ENCODE measurements around the gene SMIM14.
"Not testable (repeated sequence)": the region's sequence is repeated elsewhere in the genome, so short reads cannot be mapped to it uniquely, and the experiment has no call there.

Gene SMIM14

DNA sequence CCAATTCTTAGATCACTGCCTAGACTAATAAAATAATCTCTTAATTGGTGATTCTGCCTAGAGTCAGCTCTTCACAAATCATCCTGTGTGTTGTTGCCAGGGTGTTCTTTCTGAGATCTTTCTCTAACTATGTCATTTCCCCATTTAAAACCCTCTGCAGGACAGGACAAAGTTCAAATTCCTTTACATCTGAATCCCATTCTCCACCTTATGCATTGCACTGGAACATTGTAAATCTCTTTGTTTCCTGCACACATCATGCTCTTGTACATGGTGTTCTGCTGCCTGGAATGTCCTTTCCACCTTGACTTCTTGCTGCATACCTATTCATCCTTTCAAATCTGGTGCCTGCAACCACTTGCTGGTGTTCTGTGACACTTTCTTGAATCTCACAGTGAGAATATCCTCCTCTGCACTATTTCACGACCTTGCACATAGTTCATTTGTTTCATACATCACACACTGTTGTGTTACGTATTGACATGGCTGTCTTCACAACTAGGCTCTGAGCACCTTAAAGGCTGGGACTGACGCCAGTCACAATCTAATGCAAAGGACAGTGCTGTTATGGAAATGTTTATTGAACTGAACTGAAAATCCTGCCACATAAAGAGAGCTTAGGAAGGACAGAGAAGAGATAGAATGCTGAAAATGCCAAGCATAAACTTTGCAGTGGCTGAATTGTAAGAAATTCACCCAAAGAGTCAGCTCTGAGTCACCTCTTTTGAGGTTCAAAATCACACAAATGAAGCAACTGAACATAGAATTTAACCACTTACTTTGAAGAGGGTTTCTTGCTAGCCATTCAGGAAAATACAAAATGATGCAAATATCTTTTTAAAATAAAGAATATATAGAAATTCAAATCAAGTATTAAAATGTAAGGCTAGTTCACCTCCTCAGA lies 26.4 kb upstream of the SMIM14 start:
- no peak for DNase-seq (ENCODE audit: low spot score)
- TF ChIP-seq, protein P1, sequence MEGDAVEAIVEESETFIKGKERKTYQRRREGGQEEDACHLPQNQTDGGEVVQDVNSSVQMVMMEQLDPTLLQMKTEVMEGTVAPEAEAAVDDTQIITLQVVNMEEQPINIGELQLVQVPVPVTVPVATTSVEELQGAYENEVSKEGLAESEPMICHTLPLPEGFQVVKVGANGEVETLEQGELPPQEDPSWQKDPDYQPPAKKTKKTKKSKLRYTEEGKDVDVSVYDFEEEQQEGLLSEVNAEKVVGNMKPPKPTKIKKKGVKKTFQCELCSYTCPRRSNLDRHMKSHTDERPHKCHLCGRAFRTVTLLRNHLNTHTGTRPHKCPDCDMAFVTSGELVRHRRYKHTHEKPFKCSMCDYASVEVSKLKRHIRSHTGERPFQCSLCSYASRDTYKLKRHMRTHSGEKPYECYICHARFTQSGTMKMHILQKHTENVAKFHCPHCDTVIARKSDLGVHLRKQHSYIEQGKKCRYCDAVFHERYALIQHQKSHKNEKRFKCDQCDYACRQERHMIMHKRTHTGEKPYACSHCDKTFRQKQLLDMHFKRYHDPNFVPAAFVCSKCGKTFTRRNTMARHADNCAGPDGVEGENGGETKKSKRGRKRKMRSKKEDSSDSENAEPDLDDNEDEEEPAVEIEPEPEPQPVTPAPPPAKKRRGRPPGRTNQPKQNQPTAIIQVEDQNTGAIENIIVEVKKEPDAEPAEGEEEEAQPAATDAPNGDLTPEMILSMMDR (IDR thresholded peaks at IDR 0.05; ENCODE audit: extremely low read depth, missing control alignments), result no peak

DNA sequence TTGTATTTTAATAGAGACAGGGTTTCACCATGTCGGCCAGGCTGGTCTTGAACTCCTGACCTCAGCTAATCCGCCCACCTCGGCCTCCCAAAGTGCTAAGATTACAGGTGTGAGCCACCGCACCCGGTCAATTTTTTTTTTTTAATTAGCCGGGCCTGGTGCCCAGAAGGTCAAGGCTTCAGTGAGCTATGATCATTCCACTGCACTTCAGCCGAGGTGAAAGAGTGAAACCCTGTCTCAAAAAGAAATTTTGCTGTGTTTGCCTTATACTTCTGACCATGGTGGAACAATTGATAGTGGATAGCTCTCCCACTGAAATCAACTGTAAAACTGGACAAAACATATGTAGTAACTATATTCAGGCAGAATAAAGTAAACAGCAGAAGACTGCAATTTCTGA lies 24.0 kb upstream of the SMIM14 start:
- DNase-seq (ENCODE audit: low spot score), result no peak
- TF ChIP-seq, protein P1 (IDR thresholded peaks at IDR 0.05; ENCODE audit: extremely low read depth, missing control alignments), result no peak

DNA sequence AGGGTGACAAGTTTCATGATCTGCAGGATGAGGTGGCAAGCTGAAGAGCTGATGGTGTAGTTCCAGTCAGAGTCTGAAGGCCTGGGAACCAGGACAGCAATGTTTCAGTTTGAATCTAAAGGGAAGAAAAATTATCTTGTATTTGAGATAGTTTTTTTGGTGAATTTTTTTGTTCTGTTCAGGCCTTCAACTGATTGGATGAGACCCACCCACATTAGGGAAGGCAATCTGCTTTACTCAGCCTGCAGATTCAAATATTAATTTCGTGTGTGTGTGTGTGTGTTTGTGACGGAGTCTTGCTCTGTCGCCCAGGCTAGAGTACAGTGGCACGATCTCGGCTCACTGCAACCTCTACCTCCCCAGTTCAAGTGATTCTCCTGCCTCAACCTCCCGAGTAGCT lies 22.1 kb upstream of the SMIM14 start:
- TF ChIP-seq, protein P1 (IDR thresholded peaks at IDR 0.05; ENCODE audit: extremely low read depth, missing control alignments), result no peak
- no peak for DNase-seq (ENCODE audit: low spot score)

DNA sequence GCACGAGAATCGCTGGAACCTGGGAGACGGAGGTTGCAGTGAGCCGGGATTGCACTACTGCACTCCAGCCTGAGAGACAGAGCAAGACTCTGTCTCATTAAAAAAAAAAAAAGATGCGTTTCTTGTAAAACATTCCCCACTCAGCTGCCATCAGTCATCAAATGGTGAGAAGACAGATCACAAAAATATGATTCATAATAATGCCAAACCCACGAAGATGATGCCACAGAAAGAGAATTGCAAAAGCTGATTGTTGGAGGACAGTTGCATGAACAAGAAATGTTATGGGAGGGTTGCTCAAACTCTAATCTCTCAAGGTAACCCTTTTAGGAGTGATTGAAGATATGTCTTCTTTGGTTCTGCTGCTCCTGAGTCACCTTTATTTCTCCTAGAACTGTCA lies 21.4 kb upstream of the SMIM14 start:
- no peak for DNase-seq (ENCODE audit: low spot score)
- TF ChIP-seq, protein P1 (IDR thresholded peaks at IDR 0.05; ENCODE audit: extremely low read depth, missing control alignments), result no peak

DNA sequence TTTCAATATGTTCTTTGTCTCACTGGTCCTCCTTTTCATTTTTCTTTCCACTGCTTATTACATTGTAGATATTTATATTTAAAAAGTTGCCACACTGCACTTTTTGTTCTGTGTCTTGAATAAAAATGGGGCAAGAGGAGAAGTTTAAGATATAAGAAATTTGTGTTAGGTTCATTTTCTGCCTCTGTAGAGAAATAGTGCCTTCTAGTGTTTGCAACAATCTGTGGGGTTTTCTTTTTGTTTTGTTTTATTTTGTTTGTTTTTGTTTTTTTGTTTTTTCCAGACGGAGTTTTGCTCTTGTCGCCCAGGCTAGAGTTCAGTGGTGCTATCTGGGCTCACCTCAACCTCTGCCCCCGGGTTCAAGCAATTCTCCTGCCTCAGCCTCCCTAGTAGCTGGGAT lies 20.1 kb upstream of the SMIM14 start:
- TF ChIP-seq, protein P1 (IDR thresholded peaks at IDR 0.05; ENCODE audit: extremely low read depth, missing control alignments), result no peak
- DNase-seq (ENCODE audit: low spot score), result no peak

DNA sequence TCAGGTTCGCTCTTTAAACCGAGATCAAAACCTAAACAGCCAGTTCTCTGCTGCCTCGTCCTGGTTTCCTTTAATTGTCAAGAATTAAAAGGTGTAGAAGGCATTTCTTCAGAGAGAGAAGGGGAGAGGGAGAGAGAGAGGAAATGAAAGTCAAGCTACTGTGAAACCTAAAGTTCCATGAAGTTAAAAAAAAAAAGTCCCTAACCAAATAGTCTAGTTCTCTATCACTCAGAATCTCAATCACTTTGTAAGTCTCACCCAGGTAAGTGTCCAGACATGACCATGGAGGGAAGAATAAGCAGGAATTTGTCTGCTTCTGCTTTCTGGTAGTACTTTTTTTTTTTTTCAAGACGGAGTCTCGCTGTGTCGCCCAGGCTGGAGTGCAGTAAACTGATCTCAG lies 18.8 kb upstream of the SMIM14 start:
- TF ChIP-seq, protein P1 (IDR thresholded peaks at IDR 0.05; ENCODE audit: extremely low read depth, missing control alignments), result no peak
- peak; percentile 55 for DNase-seq (ENCODE audit: low spot score)

DNA sequence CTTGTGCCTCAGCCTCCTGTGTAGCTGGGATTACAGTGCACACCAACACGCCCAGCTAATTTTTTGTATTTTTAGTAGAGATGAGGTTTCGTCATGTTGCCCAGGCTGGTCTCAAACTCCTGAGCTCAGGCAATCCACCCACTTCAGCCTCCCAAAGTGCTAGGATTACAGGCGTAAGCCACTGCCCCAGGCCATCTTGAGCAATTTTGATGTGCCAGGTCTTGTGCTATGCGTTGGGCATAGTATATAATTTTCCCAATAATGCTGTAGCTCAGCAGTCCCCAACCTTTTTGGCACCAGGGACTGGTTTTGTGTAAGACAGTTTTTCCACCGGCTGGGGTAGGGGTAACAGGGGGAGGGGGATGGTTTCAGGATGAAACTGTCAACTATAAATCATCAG lies 18.0 kb upstream of the SMIM14 start:
- not testable (repeated sequence) for DNase-seq (ENCODE audit: low spot score)

DNA sequence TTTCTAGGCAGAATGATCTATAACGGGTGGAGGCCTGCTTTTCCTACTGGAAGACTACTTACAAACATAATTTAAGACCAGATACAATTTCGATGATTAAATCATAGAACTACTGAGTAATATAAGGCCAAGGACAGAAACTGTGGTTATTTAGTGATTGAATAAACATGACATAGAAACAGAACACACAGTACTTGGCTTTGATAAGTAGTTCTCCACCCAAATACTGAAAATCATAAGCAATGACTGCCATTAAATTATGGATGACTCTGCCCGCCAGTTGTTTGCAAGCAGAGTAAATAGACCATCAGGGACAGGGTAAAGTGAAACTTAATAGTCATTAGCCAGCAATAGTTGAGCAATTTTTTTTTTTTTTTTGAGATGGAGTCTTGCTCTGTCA lies 17.2 kb upstream of the SMIM14 start:
- DNase-seq (ENCODE audit: low spot score), result no peak
- TF ChIP-seq, protein P1 (IDR thresholded peaks at IDR 0.05; ENCODE audit: extremely low read depth, missing control alignments), result no peak

Measured in GM20000 (cell line).